Neural crest cell (in vitro differentiated cells): ENCODE results near the gene HSP90AA1. TPM values are rescaled to one million over a fixed set of nuclear protein-coding genes. Genes with fewer than 3 reads are reported as not detected.
"Not testable (repeated sequence)": the region's sequence is repeated elsewhere in the genome, so short reads cannot be mapped to it uniquely, and the experiment has no call there.

Source experiments
- DNase-seq: peaks from one replicate; pipeline ENCODE4 v3.0.0; 2021; ENCODE audit warnings: low read depth, mixed read lengths, low spot score
- H3K27ac Mint-ChIP-seq: one replicate; pipeline ENCODE4 v1.8.0; 2021; ENCODE audit warnings: mild to moderate bottlenecking, mixed read lengths; ENCODE audit not compliant: unreplicated experiment
- H3K27me3 Mint-ChIP-seq: 2 replicates; pipeline ENCODE4 v1.8.0; 2021; ENCODE audit warnings: low read depth, mild to moderate bottlenecking, mixed read lengths
- H3K36me3 Mint-ChIP-seq: 2 replicates; pipeline ENCODE4 v1.8.0; 2021; ENCODE audit warnings: low read depth, mild to moderate bottlenecking, mixed read lengths
- H3K4me1 Mint-ChIP-seq: 2 replicates; pipeline ENCODE4 v1.8.0; 2021; ENCODE audit warnings: mixed read lengths
- H3K4me3 Mint-ChIP-seq: one replicate; pipeline ENCODE4 v1.8.0; 2021; ENCODE audit warnings: mild to moderate bottlenecking, mixed read lengths
- H3K9me3 Mint-ChIP-seq: 2 replicates; pipeline ENCODE4 v1.8.0; 2021; ENCODE audit warnings: mixed read lengths
- total RNA-seq: library from RNA; stranded (reverse); gene quantifications from 2 replicates; pipeline ENCODE4 v1.2.1, GENCODE V29; 2021
- TF ChIP-seq, protein P1 (sequence below): fragments of 200-600 bp; sonication (generic); conservative IDR thresholded peaks from 2 replicates; pipeline ENCODE4 v1.5.0; 2021; ENCODE audit warnings: antibody characterized with exemption, mild to moderate bottlenecking

The HSP90AA1 gene
- total RNA-seq, 1 donor from 2014 or later: 760 TPM

DNA sequence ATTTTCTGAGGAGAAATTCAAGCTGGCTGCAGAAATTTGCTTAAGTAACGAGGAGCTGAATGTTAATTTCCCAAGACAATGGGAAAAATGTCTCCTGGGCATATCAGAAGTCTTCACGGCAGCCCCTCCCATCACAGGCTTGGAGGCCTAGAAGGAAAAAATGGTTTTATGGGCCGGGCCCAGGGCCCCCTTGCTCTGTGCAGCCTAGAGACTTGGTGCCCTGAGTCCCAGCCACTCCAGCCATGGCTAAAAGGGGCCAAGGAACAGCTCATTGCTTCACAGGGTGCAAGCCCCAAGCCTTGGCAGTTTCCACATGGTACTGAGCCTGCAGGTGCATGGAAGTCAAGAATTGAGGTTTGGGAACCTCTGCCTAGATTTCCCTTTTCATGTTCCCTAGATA is 24.3 kb upstream of the HSP90AA1 start:
- no peak for DNase-seq
- TF ChIP-seq, protein P1, sequence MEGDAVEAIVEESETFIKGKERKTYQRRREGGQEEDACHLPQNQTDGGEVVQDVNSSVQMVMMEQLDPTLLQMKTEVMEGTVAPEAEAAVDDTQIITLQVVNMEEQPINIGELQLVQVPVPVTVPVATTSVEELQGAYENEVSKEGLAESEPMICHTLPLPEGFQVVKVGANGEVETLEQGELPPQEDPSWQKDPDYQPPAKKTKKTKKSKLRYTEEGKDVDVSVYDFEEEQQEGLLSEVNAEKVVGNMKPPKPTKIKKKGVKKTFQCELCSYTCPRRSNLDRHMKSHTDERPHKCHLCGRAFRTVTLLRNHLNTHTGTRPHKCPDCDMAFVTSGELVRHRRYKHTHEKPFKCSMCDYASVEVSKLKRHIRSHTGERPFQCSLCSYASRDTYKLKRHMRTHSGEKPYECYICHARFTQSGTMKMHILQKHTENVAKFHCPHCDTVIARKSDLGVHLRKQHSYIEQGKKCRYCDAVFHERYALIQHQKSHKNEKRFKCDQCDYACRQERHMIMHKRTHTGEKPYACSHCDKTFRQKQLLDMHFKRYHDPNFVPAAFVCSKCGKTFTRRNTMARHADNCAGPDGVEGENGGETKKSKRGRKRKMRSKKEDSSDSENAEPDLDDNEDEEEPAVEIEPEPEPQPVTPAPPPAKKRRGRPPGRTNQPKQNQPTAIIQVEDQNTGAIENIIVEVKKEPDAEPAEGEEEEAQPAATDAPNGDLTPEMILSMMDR: no peak
- Mint-ChIP-seq H3K4me1 (peaks cover 2% of the 10 kb centered on the region), H3K27ac (no peak overlapping the region), H3K27me3 (no peaks in the 10 kb centered on the region), H3K36me3 (peaks cover 3% of the 10 kb centered on the region), H3K9me3 (peaks cover 4% of the 10 kb centered on the region), H3K4me3 (no peak overlapping the region)

DNA sequence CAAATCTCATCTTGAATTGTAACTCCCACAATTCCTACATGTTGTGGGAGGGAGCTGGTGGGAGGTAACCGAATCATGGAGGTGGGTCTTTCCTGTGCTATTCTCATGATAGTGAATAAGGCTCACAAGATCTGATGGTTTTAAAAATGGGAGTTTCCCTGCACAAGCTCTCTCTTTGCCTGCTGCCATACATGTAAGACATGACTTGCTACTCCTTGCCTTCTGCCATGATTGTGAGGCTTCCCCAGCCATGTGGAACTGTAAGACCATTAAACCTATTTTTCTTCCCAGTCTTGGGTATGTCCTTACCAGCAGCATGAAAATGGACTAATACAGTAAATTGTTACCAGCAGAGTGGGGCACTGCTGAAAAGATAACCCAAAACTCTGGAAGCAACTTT is 22.5 kb upstream of the HSP90AA1 start:
- H3K36me3 Mint-ChIP-seq, H3K4me3 Mint-ChIP-seq, H3K4me1 Mint-ChIP-seq, H3K27ac Mint-ChIP-seq, DNase-seq, H3K27me3 Mint-ChIP-seq, H3K9me3 Mint-ChIP-seq: not testable (repeated sequence)

DNA sequence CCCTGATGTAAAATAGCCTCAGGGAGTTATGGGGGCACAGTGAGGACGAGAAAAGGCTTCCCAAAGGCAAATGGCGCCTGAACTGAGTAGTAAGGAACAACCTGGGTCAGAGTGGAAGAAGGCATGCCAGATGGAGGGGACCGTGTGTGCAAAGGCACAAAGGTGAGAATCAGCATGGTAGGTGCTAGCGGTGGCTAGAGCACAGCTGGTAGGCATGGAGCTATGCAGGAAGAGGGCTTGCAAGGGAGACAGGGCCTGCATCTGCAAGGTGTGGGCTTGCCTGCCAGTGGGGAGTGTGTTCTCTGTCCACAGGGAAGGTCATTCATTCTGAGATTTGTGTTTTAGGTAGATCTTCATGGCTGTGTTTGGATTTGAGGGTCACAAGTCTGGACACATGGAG is 18.5 kb upstream of the HSP90AA1 start:
- DNase-seq: no peak
- Mint-ChIP-seq H3K9me3 (peaks cover 4% of the 10 kb centered on the region), H3K4me1 (peaks cover 8% of the 10 kb centered on the region), H3K27ac (peak overlapping the region; percentile 30), H3K36me3 (peaks cover 3% of the 10 kb centered on the region), H3K27me3 (no peaks in the 10 kb centered on the region), H3K4me3 (no peak overlapping the region)
- TF ChIP-seq, protein P1: no peak

DNA sequence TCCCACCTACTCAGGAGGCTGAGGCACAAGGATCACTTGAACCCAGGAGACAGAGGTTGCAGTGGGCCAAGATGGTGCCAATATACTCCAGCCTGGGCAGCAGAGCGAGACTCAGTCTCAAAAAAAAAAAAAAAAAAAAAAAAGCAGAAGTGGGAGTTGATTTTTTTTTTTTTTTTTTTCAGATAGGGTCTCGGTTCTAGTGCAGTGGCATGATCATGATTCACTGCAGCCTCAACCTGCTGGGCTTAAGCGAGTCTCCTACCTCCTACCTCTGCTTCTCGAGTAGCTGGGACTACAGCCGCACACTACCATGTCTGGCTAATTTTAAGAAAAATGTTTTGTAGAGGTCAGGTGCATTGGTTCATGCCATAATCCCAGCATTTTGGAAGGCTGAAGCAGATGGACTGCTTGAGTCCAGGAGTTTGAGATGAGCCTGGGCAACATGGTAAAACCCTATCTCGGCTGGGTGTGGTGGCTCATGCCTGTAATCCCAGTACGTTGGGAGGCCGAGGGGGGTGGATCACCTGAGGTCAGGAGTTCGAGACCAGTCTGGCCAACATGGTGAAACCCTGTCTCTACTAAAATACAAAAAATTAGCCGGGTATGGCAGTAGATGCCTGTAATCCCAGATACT is 16.3 kb upstream of the HSP90AA1 start:
- no peak for DNase-seq
- Mint-ChIP-seq H3K4me3 (no peak overlapping the region), H3K4me1 (peaks cover 8% of the 10 kb centered on the region), H3K27ac (no peak overlapping the region), H3K36me3 (no peaks in the 10 kb centered on the region), H3K9me3 (no peaks in the 10 kb centered on the region), H3K27me3 (no peaks in the 10 kb centered on the region)
- TF ChIP-seq, protein P1: no peak

DNA sequence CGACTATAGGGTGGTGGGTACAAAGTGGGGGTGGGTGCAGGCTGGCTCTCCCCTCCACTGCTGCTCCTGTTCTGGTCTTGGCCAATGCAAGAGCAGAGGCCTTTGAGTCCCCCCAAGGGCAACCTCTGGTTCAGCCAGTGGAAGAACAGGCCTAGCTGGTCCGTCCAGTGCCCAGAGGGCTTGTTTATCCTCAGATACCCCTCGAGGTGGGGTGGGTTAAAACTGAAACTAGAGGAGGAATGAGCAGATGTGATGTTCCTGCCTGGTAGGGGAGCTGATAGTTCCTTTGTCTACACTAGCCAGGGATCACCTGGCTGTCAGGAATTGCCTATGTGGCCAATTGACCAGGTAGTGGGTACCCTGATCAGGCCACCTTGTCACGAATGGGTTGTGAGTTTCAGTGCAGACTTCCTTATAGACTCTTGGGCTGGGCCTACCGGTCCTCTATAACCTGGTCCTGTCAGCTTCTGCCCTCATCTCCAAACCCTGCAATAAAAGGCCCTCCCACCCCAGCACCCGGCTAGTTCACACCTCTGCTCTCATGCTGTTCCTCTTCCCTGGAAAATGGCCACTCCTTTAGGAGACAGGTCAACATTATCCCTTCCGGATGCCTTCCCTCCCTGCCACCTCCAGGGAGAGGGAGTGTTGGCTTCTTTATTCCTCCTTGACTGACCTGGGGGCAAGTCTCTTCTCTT is 10.7 kb upstream of the HSP90AA1 start:
- no peaks in the 10 kb centered on the region for H3K9me3 Mint-ChIP-seq
- H3K4me3 Mint-ChIP-seq: no peak overlapping the region
- DNase-seq: no peak
- H3K36me3 Mint-ChIP-seq: no peaks in the 10 kb centered on the region
- peaks cover 12% of the 10 kb centered on the region for H3K4me1 Mint-ChIP-seq
- H3K27me3 Mint-ChIP-seq: no peaks in the 10 kb centered on the region
- H3K27ac Mint-ChIP-seq: no peak overlapping the region
- TF ChIP-seq, protein P1: no peak

DNA sequence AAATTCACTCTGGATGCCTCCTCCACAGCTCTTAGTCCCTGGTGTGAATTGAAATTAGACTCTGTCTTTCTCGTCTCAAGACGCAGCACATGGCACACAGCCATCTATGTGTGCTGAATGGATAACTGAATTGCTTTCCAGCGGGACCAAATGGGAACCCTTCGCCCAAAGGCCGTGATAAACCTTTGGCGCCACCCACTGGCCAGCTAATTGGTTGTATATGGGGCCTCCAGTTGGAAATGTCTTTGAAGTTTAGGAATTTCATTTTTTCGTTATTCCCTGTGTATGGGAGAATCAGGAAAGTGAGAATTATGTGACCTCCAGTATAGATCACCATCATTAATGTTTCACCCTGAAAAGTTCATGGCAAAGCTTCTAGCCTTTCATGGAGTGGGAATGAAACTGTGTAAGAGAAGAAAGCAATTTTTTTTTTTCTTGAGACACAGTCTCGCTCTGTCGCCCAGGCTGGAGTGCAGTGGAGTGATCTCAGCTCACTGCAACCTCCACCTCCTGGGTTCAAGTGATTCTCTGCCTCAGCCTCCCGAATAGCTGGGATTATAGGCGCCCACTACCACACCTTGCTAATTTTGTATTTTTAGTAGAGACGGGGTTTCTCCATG is 9.8 kb upstream of the HSP90AA1 start:
- Mint-ChIP-seq H3K36me3 (no peaks in the 10 kb centered on the region), H3K4me1 (peaks cover 12% of the 10 kb centered on the region), H3K27me3 (no peaks in the 10 kb centered on the region), H3K9me3 (no peaks in the 10 kb centered on the region), H3K4me3 (peak overlapping the region; percentile 38), H3K27ac (no peak overlapping the region)
- peak; percentile 85 for DNase-seq
- TF ChIP-seq, protein P1: peak; percentile 88
